H1 (cell line): ENCODE data around the gene TRPT1. TPM values are rescaled to one million over a fixed set of nuclear protein-coding genes. Genes with fewer than 3 reads are reported as not detected.

Experiments
- ATF3 ChIP-seq: IDR thresholded peaks from 2 replicates; pipeline ENCODE4 v1.6.1; 2011; ENCODE audit warnings: low read depth, mild to moderate bottlenecking, low read length; ENCODE audit not compliant: insufficient read depth
- CEBPB ChIP-seq: IDR thresholded peaks from 2 replicates; pipeline ENCODE4 v1.6.1; 2012; ENCODE audit warnings: low read depth, low read length
- CREB1 ChIP-seq: IDR thresholded peaks from 2 replicates; pipeline ENCODE4 v1.6.1; 2012; ENCODE audit warnings: inconsistent platforms
- CTBP2 ChIP-seq: IDR thresholded peaks from 2 replicates; pipeline ENCODE4 v1.7.0; 2011; ENCODE audit warnings: borderline replicate concordance, mild to moderate bottlenecking, moderate library complexity, mixed read lengths, low read length; ENCODE audit not compliant: insufficient read depth, insufficient read length
- E2F6 ChIP-seq: IDR thresholded peaks from 2 replicates; pipeline ENCODE4 v1.6.1; 2012; ENCODE audit warnings: inconsistent platforms
- EGR1 ChIP-seq: IDR thresholded peaks from 2 replicates; pipeline ENCODE4 v1.6.1; 2011; ENCODE audit warnings: low read depth, low read length, borderline replicate concordance
- JUND ChIP-seq: IDR thresholded peaks from 2 replicates; pipeline ENCODE4 v1.6.1; 2011; ENCODE audit warnings: mild to moderate bottlenecking, improper control_type of control experiment, low read length
- KDM5A ChIP-seq: fragments of 200-600 bp; IDR thresholded peaks from 2 replicates; pipeline ENCODE4 v1.7.1; 2012; ENCODE audit warnings: mild to moderate bottlenecking, low read length, inconsistent platforms, mixed read lengths
- POLR2A ChIP-seq, 2 experiments: IDR thresholded peaks; 1 replicate in 1 of 2; 2 replicates in 1 of 2; pipeline ENCODE4 v1.6.1; 2011; ENCODE audit warnings: low read depth in 2 of 2, low read length in 2 of 2, mild to moderate bottlenecking in 2 of 2; ENCODE audit errors: control extremely low read depth in 1 of 2
- RNF2 ChIP-seq: fragments of 200-900, 300-1000 bp; sonication (generic); IDR thresholded peaks from 2 replicates; pipeline ENCODE4 v1.7.1; 2016; ENCODE audit warnings: borderline replicate concordance, low read depth, mild to moderate bottlenecking, antibody characterized with exemption, low read length; ENCODE audit not compliant: poor library complexity, severe bottlenecking; ENCODE audit errors: missing control alignments
- SIRT6 ChIP-seq: IDR thresholded peaks from one replicate; pipeline ENCODE4 v1.7.1; 2012; ENCODE audit warnings: low read length, inconsistent platforms
- SIX5 ChIP-seq: IDR thresholded peaks from 2 replicates; pipeline ENCODE4 v1.6.1; 2011; ENCODE audit warnings: mild to moderate bottlenecking, low read depth, low read length
- SP1 ChIP-seq: IDR thresholded peaks from 2 replicates; pipeline ENCODE4 v1.6.1; 2011; ENCODE audit warnings: low read depth, low read length
- SP2 ChIP-seq: IDR thresholded peaks from 2 replicates; pipeline ENCODE4 v1.6.1; 2012; ENCODE audit warnings: mild to moderate bottlenecking, low read length, inconsistent platforms
- SRF ChIP-seq: IDR thresholded peaks from 2 replicates; pipeline ENCODE4 v1.6.1; 2011; ENCODE audit warnings: mild to moderate bottlenecking, low read depth, low read length, moderate library complexity
- TAF1 ChIP-seq: IDR thresholded peaks from 2 replicates; pipeline ENCODE4 v1.6.1; 2011; ENCODE audit warnings: mild to moderate bottlenecking, low read depth, low read length
- TBP ChIP-seq: IDR thresholded peaks from 2 replicates; pipeline ENCODE4 v1.6.1; 2011; ENCODE audit warnings: low read depth, low read length, improper control_type of control experiment
- TCF12 ChIP-seq: IDR thresholded peaks from 2 replicates; pipeline ENCODE4 v1.6.1; 2011; ENCODE audit warnings: low read depth, mild to moderate bottlenecking, low read length
- polyA plus RNA-seq, 7 experiments: library from polyadenylated mRNA; depleted of rRNA in 3 of 7; stranded (reverse) in 5 of 7; unstranded in 2 of 7; fragments of >200 nt in 5 of 7; fragments of 200-250 nt in 2 of 7; gene quantifications; 1 replicate in 5 of 7; 2 replicates in 1 of 7; 4 replicates in 1 of 7; pipeline versions ENCODE4 v1.2.1 to v1.2.3, GENCODE V29; 2011 to 2013; ENCODE audit warnings: missing spikeins in 2 of 7, mixed read lengths in 2 of 7
- total RNA-seq: library from RNA; stranded (reverse); fragmentation: NEBNext Ultra II Directional; extraction: Animal tissue kit (Norgen Biotek cat#: 25700); gene quantifications from 2 replicates; pipeline ENCODE4 v1.2.1, GENCODE V29; 2021
- TF ChIP-seq, protein P1 (sequence below): IDR thresholded peaks from 2 replicates; pipeline ENCODE4 v1.6.1; 2011; ENCODE audit warnings: low read length, improper control_type of control experiment

The TRPT1 gene
- total and polyA plus RNA-seq, 2 of the 8 experiments (the other 6 are each of a cell fraction or from before 2014, with no cell fraction given): 34.5 to 74.6 TPM

DNA sequence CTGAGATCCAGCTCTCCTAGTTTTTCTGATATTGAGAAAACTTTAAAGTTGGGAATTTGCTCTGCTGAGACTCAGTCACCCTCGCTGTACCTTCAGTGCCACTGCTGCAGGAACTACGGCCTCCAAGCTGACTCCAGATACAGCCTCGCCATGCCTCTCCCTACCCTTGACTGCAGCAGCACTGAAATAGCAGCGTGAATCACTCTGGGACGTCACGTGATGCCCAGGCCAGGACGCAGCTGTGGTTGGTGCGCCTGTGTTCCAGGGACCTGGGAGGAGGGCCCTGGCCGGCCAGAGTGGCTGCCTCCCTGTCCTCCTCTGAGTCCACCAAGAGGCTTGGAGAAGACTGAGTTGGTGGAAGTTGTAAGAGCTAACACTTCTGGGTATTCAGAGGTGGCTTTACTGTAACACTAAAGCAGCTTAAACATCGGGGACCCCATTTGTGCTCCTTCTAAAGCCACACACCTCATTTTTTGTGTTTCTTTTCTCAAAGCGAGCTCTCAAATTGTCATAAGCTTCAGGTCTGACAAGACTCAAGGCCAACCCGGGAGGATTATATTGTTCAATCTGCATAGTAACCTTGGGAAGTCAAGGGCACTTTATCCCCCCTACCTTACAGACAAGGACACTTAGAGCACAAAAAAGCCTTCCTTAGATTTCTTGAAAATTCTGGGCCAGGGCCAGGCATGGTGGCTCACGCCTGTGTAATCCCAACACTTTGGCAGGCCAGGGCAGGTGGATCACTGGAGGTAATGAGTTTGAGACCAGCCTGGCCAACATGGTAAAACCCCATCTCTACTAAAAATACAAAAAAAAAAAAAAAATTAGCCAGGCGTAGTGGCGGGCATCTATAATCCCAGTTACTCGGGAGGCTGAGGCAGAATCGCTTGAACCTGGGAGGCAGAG is 44.2 kb downstream of the TRPT1 start (continued):
- TF ChIP-seq, protein P1, sequence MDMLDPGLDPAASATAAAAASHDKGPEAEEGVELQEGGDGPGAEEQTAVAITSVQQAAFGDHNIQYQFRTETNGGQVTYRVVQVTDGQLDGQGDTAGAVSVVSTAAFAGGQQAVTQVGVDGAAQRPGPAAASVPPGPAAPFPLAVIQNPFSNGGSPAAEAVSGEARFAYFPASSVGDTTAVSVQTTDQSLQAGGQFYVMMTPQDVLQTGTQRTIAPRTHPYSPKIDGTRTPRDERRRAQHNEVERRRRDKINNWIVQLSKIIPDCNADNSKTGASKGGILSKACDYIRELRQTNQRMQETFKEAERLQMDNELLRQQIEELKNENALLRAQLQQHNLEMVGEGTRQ: peak; percentile 91
- TF ChIP-seq TBP: peak; percentile 34; the same call in 1 of the 2 replicates
- 0 out of 3 replicates have a peak, but pooled peaks of 1 of the 2 experiments have one; percentile 36 for TF ChIP-seq POLR2A (IDR thresholded peaks at IDR 0.05; ENCODE audit: control extremely low read depth in 1 of 2, low read depth in 2 of 2, low read length in 2 of 2)
- no peak for TF ChIP-seq EGR1
- TF ChIP-seq E2F6: peak; percentile 49
- no peak for TF ChIP-seq SP1
- no peak for TF ChIP-seq CREB1
- no peak for TF ChIP-seq SRF
- TF ChIP-seq ATF3: peak; percentile 61; the same call in 1 of the 2 replicates
- TF ChIP-seq SIX5: no peak
- TF ChIP-seq KDM5A: no peak
- TF ChIP-seq CTBP2: no peak
- no peak for TF ChIP-seq SP2
- no peak for TF ChIP-seq JUND
- no peak for TF ChIP-seq CEBPB
- TF ChIP-seq SIRT6: no peak
- no peak for TF ChIP-seq RNF2
- TF ChIP-seq TCF12: 0 out of 2 replicates have a peak, but pooled peaks have one; percentile 10
- TF ChIP-seq TAF1: peak; percentile 51
